GM12892 (cell line): ENCODE results near the gene PTPRN2.

Source experiments
- POLR2A ChIP-seq: IDR thresholded peaks from 2 replicates; pipeline ENCODE4 v1.6.1; 2011; ENCODE audit warnings: low read depth, low read length, control low read depth
- TAF1 ChIP-seq: IDR thresholded peaks from 2 replicates; pipeline ENCODE4 v1.6.1; 2011; ENCODE audit warnings: low read depth, mild to moderate bottlenecking, control low read depth, low read length, borderline replicate concordance

- TF ChIP-seq TAF1 (no peak), POLR2A (no peak)
These were observed 1043.4 kb downstream of the PTPRN2 start for GRCh38 chr7:157544226-157544625.
